HG02642 (cell line): Measurements from ENCODE around the gene KBTBD7.
"Not testable (repeated sequence)": the region's sequence is repeated elsewhere in the genome, so short reads cannot be mapped to it uniquely, and the experiment has no call there.

ENCODE experiments used
- ATAC-seq: cut with Tn5 transposase; IDR thresholded peaks from one replicate; pipeline ENCODE4 v1.9.1; 2021; ENCODE audit warnings: mild to moderate bottlenecking; ENCODE audit not compliant: unreplicated experiment, poor library complexity

Gene KBTBD7

DNA sequence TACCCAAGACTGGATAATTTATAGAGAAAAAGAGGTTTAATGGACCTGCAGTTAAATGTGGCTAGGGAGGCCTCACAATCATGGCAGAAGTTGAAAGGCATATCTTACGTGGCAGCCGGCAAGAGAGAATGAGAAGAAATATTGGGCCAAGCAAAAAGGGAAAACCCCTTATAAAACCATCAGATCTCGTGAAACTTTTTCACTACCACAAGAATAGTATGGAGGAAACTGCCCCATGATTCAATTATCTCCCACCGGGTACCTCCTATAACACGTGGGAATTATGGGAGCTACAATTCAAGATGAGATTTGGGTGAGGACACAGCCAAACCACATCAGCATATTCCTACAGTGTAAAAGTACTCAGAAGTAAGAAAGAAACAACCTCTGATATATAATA, 4.7 kb upstream of the KBTBD7 start:
- ATAC-seq = no peak

DNA sequence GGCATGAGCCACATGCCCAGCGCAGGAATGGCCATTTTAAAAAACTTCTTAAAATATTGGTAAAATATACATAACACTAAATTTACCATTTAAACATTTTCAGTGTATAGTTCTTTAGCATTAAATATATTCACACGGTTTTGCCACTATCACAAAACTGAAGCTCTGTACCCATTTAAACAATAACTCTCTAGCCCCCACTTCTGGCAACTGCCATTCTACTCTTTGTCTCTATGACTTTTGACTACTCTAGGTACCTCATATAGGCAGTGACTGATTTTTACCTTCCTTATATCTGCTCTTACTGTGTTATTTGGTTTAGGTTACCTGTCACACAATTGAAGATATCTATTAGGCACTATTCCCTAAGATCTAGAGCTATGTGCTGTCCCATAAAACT, 2.3 kb upstream of the KBTBD7 start:
- no peak for ATAC-seq

DNA sequence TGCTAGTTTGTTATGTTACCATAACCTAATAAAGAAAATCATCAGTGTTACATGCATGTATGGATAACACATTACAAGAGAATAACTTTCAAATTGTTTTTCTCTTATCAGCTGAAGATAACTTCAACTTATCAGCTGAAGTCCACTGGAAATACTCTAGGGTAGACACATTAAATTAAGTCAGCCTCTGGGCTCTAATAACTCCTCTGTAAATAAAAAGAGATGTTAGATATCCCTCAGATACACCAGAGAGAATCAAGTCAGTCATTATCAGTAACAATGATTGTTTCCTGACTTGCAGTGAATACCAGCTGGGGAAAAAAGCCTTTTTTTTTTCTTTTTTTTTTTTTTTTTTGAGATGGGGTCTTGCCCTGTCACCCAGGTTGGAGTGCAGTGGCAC, 1.6 kb upstream of the KBTBD7 start:
- ATAC-seq = no peak

DNA sequence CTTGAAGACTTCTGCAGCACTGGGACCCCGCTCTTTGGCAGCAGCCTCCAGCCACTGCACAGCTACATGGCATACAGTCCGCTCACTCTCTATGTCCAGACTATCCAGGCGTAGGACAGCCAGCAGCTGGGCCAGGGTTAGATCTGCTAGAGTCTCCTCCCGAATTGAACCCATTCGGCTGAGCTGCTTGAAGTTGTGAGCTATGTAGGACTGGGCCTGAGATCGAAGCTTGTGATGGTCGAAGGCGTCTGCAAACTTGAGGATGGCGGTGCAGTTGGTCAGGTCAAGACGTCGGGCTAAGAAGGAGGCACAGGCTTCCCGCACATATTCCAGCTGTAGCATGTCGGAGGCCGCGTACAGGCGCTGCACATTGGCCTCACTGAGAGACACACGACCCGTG, 900 bp downstream of the KBTBD7 start:
- no peak for ATAC-seq

DNA sequence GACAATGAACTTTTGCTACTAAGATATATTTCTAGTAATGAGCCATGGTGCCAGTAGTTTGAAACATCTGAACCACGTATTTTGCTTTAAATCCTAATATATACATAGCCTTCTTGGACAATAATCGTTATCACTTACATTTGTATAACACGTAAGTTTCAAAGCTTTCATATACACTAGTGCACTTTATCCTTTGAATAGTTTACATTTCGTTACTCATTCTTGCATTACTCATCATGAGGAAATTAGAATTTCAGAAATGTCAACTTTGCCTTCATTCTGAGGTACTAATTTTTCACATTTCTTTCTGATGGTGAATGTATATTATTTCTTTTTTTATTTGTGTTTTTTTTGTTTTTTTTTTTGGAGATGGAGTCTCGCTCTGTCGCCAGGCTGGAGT, 5.8 kb downstream of the KBTBD7 start:
- no peak for ATAC-seq

DNA sequence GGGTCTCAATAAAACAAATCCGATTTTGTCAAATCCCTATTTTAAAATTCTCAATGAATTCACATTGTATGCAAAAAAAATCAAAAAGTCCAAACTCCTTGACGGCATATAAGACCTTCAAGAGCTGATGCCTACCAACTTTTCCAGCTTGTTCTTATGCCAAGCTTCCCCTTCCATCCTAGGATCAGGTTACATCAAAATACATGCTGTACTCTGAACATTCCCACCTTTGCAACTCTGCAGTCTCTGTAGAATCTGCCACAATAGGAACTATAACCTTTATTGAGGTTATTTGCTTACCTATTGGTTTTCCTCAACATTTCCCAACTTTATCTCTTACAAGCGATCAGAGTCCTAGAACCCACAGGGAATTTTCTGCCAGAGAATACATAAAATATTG, 7.9 kb downstream of the KBTBD7 start:
- no peak for ATAC-seq

DNA sequence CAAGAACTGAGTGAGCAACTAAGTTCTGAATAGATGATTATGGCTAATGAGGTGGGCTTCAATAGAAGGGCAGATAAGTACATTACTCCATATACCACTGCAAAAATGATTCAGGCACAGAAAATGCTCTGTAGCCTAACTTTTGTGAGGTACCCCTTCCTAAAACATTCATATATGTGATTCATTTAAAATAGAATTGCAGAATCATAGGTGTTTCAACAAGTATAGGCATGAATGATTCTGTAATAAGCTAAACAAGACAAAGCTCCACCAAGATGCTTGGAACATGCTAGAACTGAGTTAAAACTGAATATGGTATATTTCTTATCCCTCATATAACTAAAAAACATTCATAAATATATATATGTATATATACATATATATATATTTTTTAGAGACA, 12.1 kb downstream of the KBTBD7 start:
- ATAC-seq = no peak

DNA sequence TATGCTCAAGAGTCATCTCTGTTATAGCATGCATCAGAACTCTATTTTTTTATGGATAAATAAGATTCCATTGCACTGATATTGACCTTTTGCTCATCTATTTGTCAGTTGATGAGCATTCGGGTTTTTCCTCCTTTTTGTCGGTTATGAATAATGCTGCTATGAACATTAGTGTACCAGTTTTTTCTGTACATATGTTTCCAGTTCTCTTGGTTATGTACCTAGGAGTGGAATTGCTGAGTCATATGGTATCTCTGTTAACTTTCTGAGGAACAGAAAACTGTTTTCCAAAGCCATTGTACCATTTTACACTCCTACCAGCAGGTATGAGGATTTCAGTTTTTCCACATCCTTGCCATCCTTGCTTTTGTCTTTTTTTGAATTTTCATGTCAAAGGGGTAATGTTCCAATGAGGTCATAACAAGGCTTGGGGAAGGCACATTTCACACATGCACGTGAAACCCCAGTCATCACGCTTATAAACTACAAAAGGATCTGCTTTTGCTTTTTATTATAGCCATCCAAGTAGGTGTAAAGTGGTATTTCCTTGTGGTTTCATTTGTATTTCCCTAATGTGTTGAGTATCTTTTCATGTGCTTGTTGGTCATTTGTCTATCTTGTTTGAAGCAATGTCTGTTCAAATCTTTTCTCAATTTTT, 14.6 kb downstream of the KBTBD7 start:
- no peak for ATAC-seq

DNA sequence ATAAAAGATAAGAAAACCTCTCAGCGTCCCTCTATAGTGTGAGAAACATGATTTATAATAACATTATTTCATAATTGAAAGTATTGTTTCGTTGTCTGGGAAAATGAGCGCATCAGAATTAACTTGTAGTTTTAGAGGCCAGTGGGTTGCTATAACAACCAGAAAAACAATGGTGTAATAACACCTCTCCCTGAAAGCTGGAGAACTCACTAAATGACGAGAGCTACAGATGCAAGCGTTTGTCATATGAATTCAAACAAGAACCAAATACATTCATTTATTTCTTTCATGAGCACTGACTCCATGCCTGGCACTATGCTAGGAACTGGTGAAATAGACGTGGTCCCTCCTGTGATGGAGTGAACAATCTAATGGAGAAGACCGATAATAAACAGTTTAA, 16.3 kb downstream of the KBTBD7 start:
- no peak for ATAC-seq

DNA sequence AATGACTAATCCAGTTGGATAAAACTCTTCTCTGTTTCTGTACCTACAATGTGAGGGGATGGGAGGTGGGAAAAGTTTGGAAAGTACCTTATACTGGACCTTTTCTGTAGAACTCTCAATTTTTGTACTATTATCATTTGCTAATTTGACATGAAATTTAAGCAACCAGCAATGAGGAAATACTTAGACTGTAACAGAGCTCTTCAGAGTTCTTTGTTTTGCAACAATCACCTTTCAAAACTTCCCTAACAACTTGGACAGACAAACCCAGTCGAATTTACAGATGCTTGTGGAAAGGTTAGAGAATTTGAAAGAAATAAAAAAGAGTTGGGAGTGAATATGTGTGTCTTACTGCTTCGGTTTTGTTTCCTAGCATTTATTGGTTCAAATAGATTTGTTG, 16.8 kb downstream of the KBTBD7 start:
- ATAC-seq = no peak

DNA sequence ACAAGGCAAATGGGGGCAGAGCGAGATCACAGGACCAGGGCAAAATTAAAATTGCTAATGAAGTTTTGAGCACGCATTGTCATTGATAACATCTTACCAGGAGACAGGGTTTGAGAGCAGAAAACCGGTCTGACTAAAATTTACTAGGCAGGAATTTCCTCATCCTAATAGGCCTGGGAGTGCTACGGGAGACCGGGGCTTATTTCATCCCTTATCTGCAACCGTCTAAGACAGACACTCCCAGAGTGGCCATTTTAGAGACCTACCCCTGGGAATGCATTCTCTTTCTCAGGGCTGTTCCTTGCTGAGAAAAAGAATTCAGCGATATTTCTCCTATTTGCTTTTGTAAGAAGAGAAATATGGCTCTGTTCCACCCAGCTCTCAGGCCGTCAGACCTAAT, 18.8 kb downstream of the KBTBD7 start:
- not testable (repeated sequence) for ATAC-seq

DNA sequence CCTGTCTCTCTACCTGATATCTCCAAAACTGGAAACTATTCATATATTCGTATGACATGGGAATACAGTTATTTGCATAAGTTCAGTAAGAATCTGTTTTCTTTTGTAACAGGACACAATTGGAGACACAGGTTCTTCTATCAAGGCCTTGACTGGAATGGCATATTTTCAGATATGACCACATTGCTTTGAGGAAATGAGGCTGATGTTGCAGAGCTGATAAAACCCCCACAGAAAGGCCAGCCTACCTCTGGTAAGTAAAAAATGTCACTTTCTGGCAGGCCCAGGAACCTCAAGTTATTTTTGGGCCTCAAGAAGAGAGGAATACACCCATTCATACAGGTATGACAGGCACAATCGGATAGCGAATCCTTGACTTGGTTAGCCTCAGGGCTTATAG, 32.2 kb downstream of the KBTBD7 start:
- ATAC-seq = no peak

DNA sequence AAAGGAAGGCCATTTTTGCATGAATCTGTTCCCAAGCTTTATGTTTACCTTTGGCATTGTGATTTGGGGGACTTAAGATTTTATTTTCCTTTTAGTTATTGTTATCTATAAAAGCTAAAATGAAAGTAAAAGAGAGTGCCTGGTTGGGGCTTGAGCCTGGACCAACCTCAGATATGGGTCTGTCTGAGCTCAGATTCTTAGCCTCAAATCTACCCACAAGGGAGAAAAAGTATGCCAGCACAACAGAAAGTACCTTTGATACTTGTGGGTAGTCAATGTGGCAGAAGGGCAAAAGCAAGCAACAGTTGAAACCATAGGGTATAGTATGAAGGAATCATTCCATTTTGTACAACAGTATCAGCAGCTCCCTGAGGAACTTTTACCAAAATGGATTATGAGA, 35.2 kb downstream of the KBTBD7 start:
- no peak for ATAC-seq

DNA sequence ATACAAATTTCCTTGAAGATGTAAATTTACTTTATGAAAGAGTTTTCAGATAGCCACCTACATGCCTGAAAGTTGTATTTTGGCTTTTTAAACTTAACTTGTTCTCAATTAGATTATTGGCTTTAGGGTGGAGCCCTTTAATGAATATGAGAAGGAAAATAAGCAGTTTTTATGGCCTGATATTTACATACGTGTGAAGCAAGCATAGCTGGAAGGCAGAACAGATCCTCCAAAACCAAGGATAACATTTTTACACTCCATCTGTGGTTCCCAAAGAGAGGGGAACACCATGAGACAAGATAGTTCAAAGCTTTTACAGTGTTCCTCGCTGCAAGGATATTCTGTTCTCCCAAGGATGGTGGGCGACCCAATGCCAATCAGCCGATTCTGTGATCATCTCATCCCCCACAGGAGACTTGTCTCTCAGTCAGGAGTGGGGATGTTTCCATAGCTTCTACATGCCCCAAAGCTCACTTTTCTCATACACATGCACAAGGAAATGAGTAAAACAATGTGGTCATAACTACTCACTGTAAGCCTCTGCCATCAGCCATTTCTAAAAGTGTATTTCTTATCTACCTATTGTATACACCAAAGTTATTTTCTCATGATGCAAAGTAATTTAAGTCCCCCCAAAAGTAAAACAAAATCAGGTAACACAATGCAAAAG, 37.2 kb downstream of the KBTBD7 start:
- ATAC-seq = no peak

DNA sequence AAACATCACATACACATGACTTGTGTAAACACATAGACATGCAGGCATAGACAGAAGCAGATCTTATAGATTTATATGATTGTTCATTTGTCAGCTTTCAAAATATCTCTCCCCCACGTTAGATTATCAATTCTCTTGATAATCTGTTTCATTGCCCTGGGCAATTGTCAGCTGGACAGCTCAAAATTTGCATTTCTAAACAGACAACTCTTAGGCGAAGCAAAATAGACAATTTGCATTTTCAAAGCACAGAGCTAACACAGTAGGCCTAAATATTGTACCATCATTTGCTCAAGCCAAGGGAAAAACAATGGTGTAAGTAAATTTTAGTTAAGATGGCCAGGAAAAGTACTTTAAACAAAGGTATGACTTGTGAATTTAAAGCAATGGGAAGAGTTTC, 37.7 kb downstream of the KBTBD7 start:
- ATAC-seq = no peak

DNA sequence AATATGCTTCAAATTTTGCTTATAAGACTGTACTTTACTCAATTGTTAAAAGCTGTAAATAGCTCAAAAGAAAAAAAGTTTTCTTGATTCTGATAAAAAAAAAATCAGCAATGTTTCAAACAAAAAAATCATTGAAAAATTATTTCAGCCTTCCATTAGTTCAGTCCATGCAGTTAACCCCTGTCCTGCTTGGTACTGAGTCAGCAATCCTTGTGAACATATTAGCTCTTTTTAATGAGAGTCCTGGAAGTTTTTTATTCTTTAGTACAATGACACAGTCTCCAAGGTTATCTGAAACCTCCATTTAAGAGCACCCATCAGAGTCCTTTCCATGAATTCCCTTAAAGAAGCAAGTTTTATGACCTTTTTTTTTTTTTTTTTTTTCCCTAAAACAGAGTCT, 40.3 kb downstream of the KBTBD7 start:
- ATAC-seq = no peak

DNA sequence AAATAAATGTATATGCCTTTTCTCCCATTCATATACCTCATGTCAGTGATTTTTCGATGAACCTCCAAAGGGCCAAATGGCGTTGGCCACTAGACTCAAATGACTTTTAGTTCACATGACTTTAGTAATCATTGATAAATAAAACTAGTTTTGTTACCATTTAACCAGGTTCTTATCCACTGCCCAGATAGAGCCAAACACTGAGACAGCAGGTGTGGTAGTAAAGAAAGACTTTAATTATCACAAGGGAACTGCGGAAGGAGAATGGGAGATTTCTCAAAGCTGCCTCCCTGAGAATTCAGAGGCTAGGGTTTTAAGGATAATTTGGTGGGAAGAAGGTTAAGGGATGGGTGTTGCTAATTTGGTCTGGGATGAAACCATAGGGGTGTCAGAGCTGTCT, 42.4 kb downstream of the KBTBD7 start:
- ATAC-seq = no peak

DNA sequence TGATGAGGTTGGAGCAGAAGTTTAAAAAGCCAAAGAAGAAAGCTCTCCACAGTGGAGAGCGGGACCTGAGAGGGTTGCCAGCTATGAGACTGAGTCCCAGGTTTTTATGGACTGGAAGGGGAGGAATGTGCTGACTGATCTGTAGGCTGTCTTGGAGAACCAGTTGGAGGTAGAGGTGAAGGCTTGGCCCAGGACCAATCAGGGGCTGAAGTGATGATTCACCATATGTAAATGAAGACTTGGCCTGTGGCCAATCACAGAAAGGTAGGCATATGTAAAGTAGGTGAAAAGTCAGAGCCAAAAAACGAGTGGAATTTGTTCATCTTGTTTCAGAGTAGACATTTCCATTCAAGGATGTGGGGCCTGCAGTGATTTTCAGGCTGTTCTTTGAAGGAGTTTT, 44.3 kb downstream of the KBTBD7 start:
- ATAC-seq = no peak

DNA sequence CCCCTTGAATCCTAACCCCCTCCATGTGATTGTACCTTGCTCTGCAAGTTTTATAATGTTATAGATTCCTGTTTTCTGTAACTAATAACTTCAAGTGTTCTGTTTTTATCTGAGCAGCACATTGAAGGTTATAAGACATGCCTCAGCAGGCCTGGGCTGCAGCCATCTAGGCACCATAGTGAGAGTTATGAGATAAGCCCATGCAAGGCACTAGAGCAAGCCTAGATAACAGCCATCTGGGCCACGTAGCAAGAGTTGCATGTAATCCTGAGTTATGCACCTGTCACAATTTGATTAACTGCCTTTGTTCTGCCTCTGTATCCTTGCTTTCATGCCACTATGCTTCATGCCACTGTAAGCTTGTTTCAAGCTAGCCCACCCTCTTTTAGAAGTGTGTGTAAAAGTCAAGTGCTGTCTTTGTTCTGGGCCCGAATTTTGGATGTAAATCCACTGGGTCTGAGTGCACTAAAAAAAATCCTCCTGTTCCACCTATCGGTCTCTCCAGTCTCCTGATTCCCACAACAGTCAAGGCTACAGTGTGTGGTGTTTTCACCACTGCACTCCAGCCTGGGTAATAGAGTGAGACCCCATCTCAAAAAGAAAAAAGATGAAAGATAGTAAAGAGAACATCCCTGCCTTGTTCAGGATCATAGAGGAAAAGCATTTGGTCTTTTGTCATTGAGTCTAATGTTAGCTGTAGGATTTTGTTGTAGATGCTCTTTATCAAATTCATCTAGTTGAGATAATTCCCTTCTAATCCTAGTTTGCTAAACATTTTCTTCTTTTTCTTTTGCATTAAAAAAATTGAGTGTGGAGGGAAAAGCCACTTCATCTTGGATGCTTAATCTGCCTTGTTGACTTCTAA, 45.7 kb downstream of the KBTBD7 start:
- no peak for ATAC-seq

DNA sequence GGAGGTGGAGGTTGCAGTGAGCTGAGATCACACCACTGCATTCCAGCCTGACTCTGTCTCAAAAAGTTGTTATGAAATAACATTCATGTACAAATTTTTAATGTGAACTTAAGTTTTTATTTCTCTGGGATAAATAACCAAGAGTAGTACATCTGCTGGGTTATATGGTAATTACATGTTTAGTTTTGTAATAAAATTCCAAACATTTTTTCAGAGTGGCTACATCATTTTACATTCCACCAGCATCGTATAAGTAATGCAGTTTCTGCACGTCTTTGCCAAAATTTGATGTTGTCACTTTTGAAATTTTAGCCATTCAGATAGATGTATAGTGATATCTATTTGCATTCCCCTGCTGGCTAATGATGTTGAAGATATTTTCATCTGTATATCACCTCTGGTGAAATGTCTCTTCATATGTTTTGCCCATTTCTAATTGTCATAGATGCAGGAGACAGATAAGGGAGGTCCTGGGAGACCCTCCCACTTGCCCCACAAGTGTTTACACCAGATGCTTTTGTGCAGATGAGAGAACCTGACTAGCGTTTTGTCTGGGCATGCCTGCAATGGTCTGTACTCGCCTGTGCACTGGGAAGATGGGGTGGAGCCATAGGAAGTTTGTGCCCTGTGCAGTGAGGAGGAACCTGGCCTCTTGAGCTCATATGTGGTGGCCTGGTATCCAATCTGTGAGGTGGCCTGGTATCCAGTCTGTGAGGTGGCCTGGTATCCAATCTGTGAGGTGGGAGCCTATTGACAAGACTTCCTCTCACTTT, 49.0 kb downstream of the KBTBD7 start:
- ATAC-seq = no peak

DNA sequence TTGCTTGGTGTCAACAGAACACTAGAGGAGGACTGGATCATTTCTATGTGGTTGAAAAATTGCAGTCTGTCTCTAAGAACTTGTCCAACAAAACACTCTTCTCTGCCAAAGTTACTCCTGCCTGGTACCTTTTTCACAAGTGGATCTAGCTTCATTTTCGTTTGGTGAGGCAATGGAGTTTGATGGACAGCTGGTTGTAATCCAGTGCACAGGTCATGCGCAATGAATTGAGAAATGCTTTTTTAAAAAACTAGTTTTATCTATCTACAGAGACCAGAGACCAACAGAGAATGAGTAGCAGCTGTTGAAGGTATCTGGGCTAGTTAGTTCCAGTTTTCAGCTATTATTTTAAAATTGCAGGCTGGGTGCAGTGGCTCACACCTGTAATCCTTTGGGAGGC, 49.8 kb downstream of the KBTBD7 start:
- ATAC-seq = no peak
